Measurements from ENCODE around the gene APLF. TPM values are rescaled to one million over a fixed set of nuclear protein-coding genes. Genes with fewer than 3 reads are reported as not detected.
A peak's percentile ranks its signal among the peaks of the same experiment; 100 is the strongest.

Gene APLF
- total and polyA plus RNA-seq, 2 donors (not counting 3 experiments of a cell fraction or from before 2014, with no cell fraction given), result 0.75 to 2.3 TPM

GRCh38 chr2:68556381-68556780 is 89.0 kb downstream of the APLF start:
- no TSS peak for BruUV-seq (replicated peaks)
- intact Hi-C loops (cut with micrococcal nuclease) (no loop called here), dilution Hi-C loops (cut with MboI; ENCODE audit: extremely low pct_ligation_motif_present, low sequenced_read_pairs) (no loop called here)
- ChIA-PET CTCF (interaction anchor here (0.7 to 1.4 kb wide), 3 partner anchors 39 to 387 kb away, joined by 3 to 6 read pairs (median 4); no protein-coding TSS in a partner anchor), POLR2A (no interaction called here)
- H3K9ac ChIP-seq (replicated peaks; ENCODE audit: extremely low read depth, insufficient read depth, low read length), result no peak overlapping the region
- DNase-seq (ENCODE audit: low read depth, low spot score) (peak; percentile 31), FAIRE-seq (no peak)
- H3K27ac ChIP-seq (ENCODE audit: insufficient read depth, low read depth, low read length), result no peak overlapping the region
- no peak overlapping the region for H3K4me3 ChIP-seq (replicated peaks in 1 of 3; ENCODE audit: insufficient read depth in 1 of 3, low read depth in 1 of 3, low read length in 3 of 3)
- no peaks in the 10 kb centered on the region for H3K36me3 ChIP-seq (ENCODE audit: control insufficient read depth in 2 of 2, extremely low read depth in 1 of 2, insufficient read depth in 2 of 2, low read length in 2 of 2)
- H3K9me3 ChIP-seq (replicated peaks; ENCODE audit: control insufficient read depth, insufficient read depth, low read length), result no peaks in the 10 kb centered on the region
- H3K27me3 ChIP-seq (ENCODE audit: control insufficient read depth in 2 of 2, insufficient read depth in 2 of 2, low read length in 2 of 2), result peaks cover 7 to 22% of the 10 kb centered on the region in 2 experiments
- H4K20me1 ChIP-seq (replicated peaks; ENCODE audit: control insufficient read depth, extremely low read depth, insufficient read depth, low read length), result no peaks in the 10 kb centered on the region
- no peak overlapping the region for H2AFZ ChIP-seq (ENCODE audit: low read depth, low read length)
- H3K4me2 ChIP-seq (ENCODE audit: insufficient read depth, low read length), result no peak overlapping the region
- H3K79me2 ChIP-seq (ENCODE audit: control insufficient read depth, insufficient read depth, low read length), result no peaks in the 10 kb centered on the region
- no peaks in the 10 kb centered on the region for H3K9me1 ChIP-seq (replicated peaks; ENCODE audit: control insufficient read depth, extremely low read depth, insufficient read depth, low read length)
- TF ChIP-seq FOS (IDR thresholded peaks at IDR 0.05; ENCODE audit: borderline replicate concordance, insufficient read depth, low read length), result peak; percentile 75
- no peak for TF ChIP-seq MYC (IDR thresholded peaks at IDR 0.05; ENCODE audit: low read depth, low read length)
- H3K4me1 ChIP-seq (ENCODE audit: control insufficient read depth, extremely low read depth, insufficient read depth, low read length), result peaks cover 10% of the 10 kb centered on the region

GRCh38 chr2:68558576-68558975 is 91.2 kb downstream of the APLF start:
- Histone ChIP-seq H3K9me1 (replicated peaks; ENCODE audit: control insufficient read depth, extremely low read depth, insufficient read depth, low read length) (no peaks in the 10 kb centered on the region), H3K4me1 (ENCODE audit: control insufficient read depth, extremely low read depth, insufficient read depth, low read length) (peaks cover 16% of the 10 kb centered on the region), H4K20me1 (replicated peaks; ENCODE audit: control insufficient read depth, extremely low read depth, insufficient read depth, low read length) (no peaks in the 10 kb centered on the region), H2AFZ (ENCODE audit: low read depth, low read length) (no peak overlapping the region), H3K4me2 (ENCODE audit: insufficient read depth, low read length) (no peak overlapping the region), H3K9ac (replicated peaks; ENCODE audit: extremely low read depth, insufficient read depth, low read length) (no peak overlapping the region), H3K4me3 (replicated peaks in 1 of 3; ENCODE audit: insufficient read depth in 1 of 3, low read depth in 1 of 3, low read length in 3 of 3) (no peak overlapping the region), H3K79me2 (ENCODE audit: control insufficient read depth, insufficient read depth, low read length) (no peaks in the 10 kb centered on the region), H3K27ac (ENCODE audit: insufficient read depth, low read depth, low read length) (no peak overlapping the region), H3K9me3 (replicated peaks; ENCODE audit: control insufficient read depth, insufficient read depth, low read length) (no peaks in the 10 kb centered on the region), H3K36me3 (ENCODE audit: control insufficient read depth in 2 of 2, extremely low read depth in 1 of 2, insufficient read depth in 2 of 2, low read length in 2 of 2) (no peaks in the 10 kb centered on the region), H3K27me3 (ENCODE audit: control insufficient read depth in 2 of 2, insufficient read depth in 2 of 2, low read length in 2 of 2) (peaks cover 9 to 36% of the 10 kb centered on the region in 2 experiments)
- no TSS peak for BruUV-seq (replicated peaks)
- CTCF ChIA-PET, result interaction anchor here (0.8 to 2.0 kb wide), 4 partner anchors 10 to 95 kb away, joined by 3 to 11 read pairs (median 4); no protein-coding TSS in a partner anchor
- FAIRE-seq (no peak), DNase-seq (ENCODE audit: low read depth, low spot score) (no peak)
- TF ChIP-seq JUN (IDR thresholded peaks at IDR 0.05; ENCODE audit: borderline replicate concordance, insufficient read depth, insufficient read length, low read depth), result no peak
- no peak for TF ChIP-seq MYC (IDR thresholded peaks at IDR 0.05; ENCODE audit: low read depth, low read length)
- no peak for TF ChIP-seq GATA2 (IDR thresholded peaks at IDR 0.05; ENCODE audit: insufficient read depth, insufficient read length, low read depth, low read length)
- TF ChIP-seq POLR2A (IDR thresholded peaks at IDR 0.05; ENCODE audit: low read depth, low read length), result no peak
- no peak for TF ChIP-seq CTCF (IDR thresholded peaks at IDR 0.05; ENCODE audit: extremely low read depth in 1 of 2, insufficient read depth in 1 of 2, low read depth in 1 of 2, low read length in 2 of 2)
- TF ChIP-seq MAX (IDR thresholded peaks at IDR 0.05; ENCODE audit: insufficient read depth, insufficient read length), result no peak
- no peak for TF ChIP-seq EZH2 (IDR thresholded peaks at IDR 0.05; ENCODE audit: borderline replicate concordance, low read depth, low read length, severe bottlenecking)
- TF ChIP-seq POLR2AphosphoS5 (IDR thresholded peaks at IDR 0.05; ENCODE audit: insufficient read depth, low read depth, low read length), result no peak
- no peak for TF ChIP-seq FOS (IDR thresholded peaks at IDR 0.05; ENCODE audit: borderline replicate concordance, insufficient read depth, low read length)
- intact Hi-C loops (cut with micrococcal nuclease) (no loop called here), dilution Hi-C loops (cut with MboI; ENCODE audit: extremely low pct_ligation_motif_present, low sequenced_read_pairs) (no loop called here)
- POLR2A ChIA-PET, result no interaction called here
